ENCODE measurements around the gene PPIH. TPM values are rescaled to one million over a fixed set of nuclear protein-coding genes. Genes with fewer than 3 reads are reported as not detected.

PPIH gene
- total RNA-seq, 2 donors from 2014 or later: 18.2 to 24.9 TPM

GRCh38 chr1:42686418-42686817, 28.2 kb downstream of the PPIH start:
- H3K9me3 ChIP-seq: no peaks in the 10 kb centered on the region
- H3K4me3 ChIP-seq: no peak overlapping the region
- no peak for TF ChIP-seq CTCF (IDR thresholded peaks at IDR 0.05)
- H3K27me3 ChIP-seq: no peaks in the 10 kb centered on the region
- H3K27ac ChIP-seq: peak overlapping the region; percentile 9 to 36
- no peaks in the 10 kb centered on the region for H3K36me3 ChIP-seq
- H3K4me1 ChIP-seq: peaks cover 0 to 78% of the 10 kb centered on the region in 2 donors
- DNase-seq (ENCODE audit: low spot score): no peak

GRCh38 chr1:42689912-42690311, 31.7 kb downstream of the PPIH start:
- no peaks in the 10 kb centered on the region for H3K9me3 ChIP-seq
- no peak for DNase-seq (ENCODE audit: low spot score)
- H3K27ac ChIP-seq: no peak overlapping the region
- TF ChIP-seq CTCF (IDR thresholded peaks at IDR 0.05): no peak
- H3K27me3 ChIP-seq: no peaks in the 10 kb centered on the region
- H3K4me1 ChIP-seq: peaks cover 0 to 80% of the 10 kb centered on the region in 2 donors
- H3K4me3 ChIP-seq: no peak overlapping the region
- no peaks in the 10 kb centered on the region for H3K36me3 ChIP-seq

GRCh38 chr1:42690477-42691156, 32.4 kb downstream of the PPIH start:
- DNase-seq (ENCODE audit: low spot score): no peak
- Histone ChIP-seq H3K27me3 (no peaks in the 10 kb centered on the region), H3K9me3 (no peaks in the 10 kb centered on the region), H3K36me3 (no peaks in the 10 kb centered on the region), H3K27ac (no peak overlapping the region), H3K4me3 (no peak overlapping the region), H3K4me1 (peaks cover 0 to 73% of the 10 kb centered on the region in 2 donors)
- TF ChIP-seq CTCF (IDR thresholded peaks at IDR 0.05): no peak

GRCh38 chr1:42691157-42691498, 32.9 kb downstream of the PPIH start:
- H3K4me1 ChIP-seq: peaks cover 0 to 67% of the 10 kb centered on the region in 2 donors

GRCh38 chr1:42692461-42692860, 34.2 kb downstream of the PPIH start:
- no peak for DNase-seq (ENCODE audit: low spot score)
- Histone ChIP-seq H3K4me3 (no peak overlapping the region), H3K27ac (no peak overlapping the region), H3K4me1 (peaks cover 0 to 54% of the 10 kb centered on the region in 2 donors), H3K36me3 (peaks cover 14% of the 10 kb centered on the region), H3K9me3 (no peaks in the 10 kb centered on the region), H3K27me3 (no peaks in the 10 kb centered on the region)
- TF ChIP-seq CTCF (IDR thresholded peaks at IDR 0.05): no peak

More at GRCh38 chr1:42691157-42691498, 32.9 kb downstream of the PPIH start:
- no peak for TF ChIP-seq CTCF (IDR thresholded peaks at IDR 0.05)
- no peak for DNase-seq (ENCODE audit: low spot score)
- Histone ChIP-seq H3K27me3 (no peaks in the 10 kb centered on the region), H3K9me3 (no peaks in the 10 kb centered on the region), H3K27ac (no peak overlapping the region), H3K36me3 (peaks cover 2% of the 10 kb centered on the region), H3K4me3 (no peak overlapping the region)

- H3K36me3 ChIP-seq: peaks cover 19% of the 10 kb centered on the region
Observed at GRCh38 chr1:42692911-42693310, 34.7 kb downstream of the PPIH start.

More at GRCh38 chr1:42692911-42693310, 34.7 kb downstream of the PPIH start:
- H3K9me3 ChIP-seq: no peaks in the 10 kb centered on the region
- no peak for TF ChIP-seq CTCF (IDR thresholded peaks at IDR 0.05)
- H3K27me3 ChIP-seq: no peaks in the 10 kb centered on the region
- peaks cover 0 to 50% of the 10 kb centered on the region in 2 donors for H3K4me1 ChIP-seq
- no peak for DNase-seq (ENCODE audit: low spot score)
- no peak overlapping the region for H3K4me3 ChIP-seq
- no peak overlapping the region for H3K27ac ChIP-seq
